ENCODE results near the gene MAPK8IP2.

DNA sequence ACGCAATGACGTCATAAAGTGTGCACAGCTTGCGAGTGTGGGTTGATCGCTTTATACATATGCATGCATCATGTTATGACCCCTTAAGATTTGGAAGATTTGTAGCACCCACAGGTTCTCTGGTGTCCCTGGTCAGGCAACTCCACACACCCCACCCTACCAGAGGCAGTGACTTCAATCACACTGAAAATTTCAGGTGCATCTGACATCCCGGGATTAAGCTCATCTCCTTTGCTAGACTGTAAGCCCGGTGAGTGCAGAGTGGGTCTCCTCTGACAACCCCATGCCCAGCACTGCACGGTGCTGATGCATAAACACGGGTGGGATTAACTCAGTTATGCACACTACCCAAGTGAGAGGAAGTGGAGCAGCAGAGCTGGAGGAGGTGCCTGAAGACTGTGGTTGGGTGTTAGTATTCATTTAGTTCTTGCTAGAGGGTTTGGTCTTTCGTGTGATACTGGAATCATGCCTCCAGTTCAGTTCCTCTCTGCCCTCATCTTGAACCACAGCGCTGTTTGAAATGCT is 20.8 kb downstream of the MAPK8IP2 start:
- TF ChIP-seq, protein P1, sequence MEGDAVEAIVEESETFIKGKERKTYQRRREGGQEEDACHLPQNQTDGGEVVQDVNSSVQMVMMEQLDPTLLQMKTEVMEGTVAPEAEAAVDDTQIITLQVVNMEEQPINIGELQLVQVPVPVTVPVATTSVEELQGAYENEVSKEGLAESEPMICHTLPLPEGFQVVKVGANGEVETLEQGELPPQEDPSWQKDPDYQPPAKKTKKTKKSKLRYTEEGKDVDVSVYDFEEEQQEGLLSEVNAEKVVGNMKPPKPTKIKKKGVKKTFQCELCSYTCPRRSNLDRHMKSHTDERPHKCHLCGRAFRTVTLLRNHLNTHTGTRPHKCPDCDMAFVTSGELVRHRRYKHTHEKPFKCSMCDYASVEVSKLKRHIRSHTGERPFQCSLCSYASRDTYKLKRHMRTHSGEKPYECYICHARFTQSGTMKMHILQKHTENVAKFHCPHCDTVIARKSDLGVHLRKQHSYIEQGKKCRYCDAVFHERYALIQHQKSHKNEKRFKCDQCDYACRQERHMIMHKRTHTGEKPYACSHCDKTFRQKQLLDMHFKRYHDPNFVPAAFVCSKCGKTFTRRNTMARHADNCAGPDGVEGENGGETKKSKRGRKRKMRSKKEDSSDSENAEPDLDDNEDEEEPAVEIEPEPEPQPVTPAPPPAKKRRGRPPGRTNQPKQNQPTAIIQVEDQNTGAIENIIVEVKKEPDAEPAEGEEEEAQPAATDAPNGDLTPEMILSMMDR (conservative IDR thresholded peaks at IDR 0.05 in 1 of 2, IDR thresholded peaks at IDR 0.05 in 1 of 2; ENCODE audit: low read depth in 1 of 2, low read length in 2 of 2) = no peak
- TF ChIP-seq EZH2 (IDR thresholded peaks at IDR 0.05; ENCODE audit: low read length, missing control alignments) = no peak
